HG03139 (cell line): ENCODE results near the gene MYLK.
"Not testable (repeated sequence)": the region's sequence is repeated elsewhere in the genome, so short reads cannot be mapped to it uniquely, and the experiment has no call there.

Experiments
- ATAC-seq: cut with Tn5 transposase; IDR thresholded peaks from one replicate; pipeline ENCODE4 v1.9.1; 2021; ENCODE audit not compliant: unreplicated experiment

The MYLK gene

GRCh38 chr3:123632161-123632655, 251.9 kb downstream of the MYLK start:
- ATAC-seq = no peak

GRCh38 chr3:123629747-123630047, 254.4 kb downstream of the MYLK start:
- no peak for ATAC-seq

GRCh38 chr3:123628996-123629746, 255.0 kb downstream of the MYLK start:
- no peak for ATAC-seq

GRCh38 chr3:123627673-123628670, 256.2 kb downstream of the MYLK start:
- no peak for ATAC-seq

GRCh38 chr3:123626881-123627280, 257.3 kb downstream of the MYLK start:
- no peak for ATAC-seq

- ATAC-seq = no peak
Observed at GRCh38 chr3:123624302-123624701, 259.8 kb downstream of the MYLK start.

- ATAC-seq = no peak
Observed at GRCh38 chr3:123623346-123623880, 260.7 kb downstream of the MYLK start.

GRCh38 chr3:123622766-123623165, 261.4 kb downstream of the MYLK start:
- no peak for ATAC-seq

GRCh38 chr3:123621850-123622189, 262.3 kb downstream of the MYLK start:
- ATAC-seq = no peak

GRCh38 chr3:123621186-123621849, 262.8 kb downstream of the MYLK start:
- ATAC-seq = no peak

GRCh38 chr3:123620343-123620742, 263.8 kb downstream of the MYLK start:
- no peak for ATAC-seq

GRCh38 chr3:123618768-123619484, 265.2 kb downstream of the MYLK start:
- ATAC-seq = no peak

- ATAC-seq = no peak
Observed at GRCh38 chr3:123618076-123618708, 265.9 kb downstream of the MYLK start.

- ATAC-seq = no peak
Observed at GRCh38 chr3:123616593-123616992, 267.5 kb downstream of the MYLK start.

- no peak for ATAC-seq
Observed at GRCh38 chr3:123613543-123613942, 270.6 kb downstream of the MYLK start.

GRCh38 chr3:123611674-123612073, 272.5 kb downstream of the MYLK start:
- not testable (repeated sequence) for ATAC-seq

- no peak for ATAC-seq
Observed at GRCh38 chr3:123611082-123611481, 273.1 kb downstream of the MYLK start.

- peak; percentile 78 for ATAC-seq
Observed at GRCh38 chr3:123610331-123610730, 273.8 kb downstream of the MYLK start.

- ATAC-seq = no peak
Observed at GRCh38 chr3:123609063-123609462, 275.1 kb downstream of the MYLK start.
